Hepatocyte (in vitro differentiated cells): ENCODE results near the gene CPT2.
"Not testable (repeated sequence)": the region's sequence is repeated elsewhere in the genome, so short reads cannot be mapped to it uniquely, and the experiment has no call there.

Source experiments
- EZH2 ChIP-seq: fragments of 200-600 bp; sonication (generic); IDR thresholded peaks from 2 replicates; pipeline ENCODE4 v1.6.1; 2016; ENCODE audit warnings: antibody characterized with exemption, mild to moderate bottlenecking, borderline replicate concordance
- EZH2phosphoT487 ChIP-seq: fragments of 200-600 bp; sonication (generic); IDR thresholded peaks from one replicate; pipeline ENCODE4 v1.6.1; 2018; ENCODE audit warnings: antibody characterized with exemption, mild to moderate bottlenecking, low read depth, moderate library complexity; ENCODE audit not compliant: unreplicated experiment, severe bottlenecking
- TF ChIP-seq, protein P1 (sequence below): fragments of 200-600 bp; sonication (generic); IDR thresholded peaks from 2 replicates; pipeline ENCODE4 v1.5.1; 2016; ENCODE audit warnings: antibody characterized with exemption, mild to moderate bottlenecking; ENCODE audit not compliant: poor library complexity

DNA sequence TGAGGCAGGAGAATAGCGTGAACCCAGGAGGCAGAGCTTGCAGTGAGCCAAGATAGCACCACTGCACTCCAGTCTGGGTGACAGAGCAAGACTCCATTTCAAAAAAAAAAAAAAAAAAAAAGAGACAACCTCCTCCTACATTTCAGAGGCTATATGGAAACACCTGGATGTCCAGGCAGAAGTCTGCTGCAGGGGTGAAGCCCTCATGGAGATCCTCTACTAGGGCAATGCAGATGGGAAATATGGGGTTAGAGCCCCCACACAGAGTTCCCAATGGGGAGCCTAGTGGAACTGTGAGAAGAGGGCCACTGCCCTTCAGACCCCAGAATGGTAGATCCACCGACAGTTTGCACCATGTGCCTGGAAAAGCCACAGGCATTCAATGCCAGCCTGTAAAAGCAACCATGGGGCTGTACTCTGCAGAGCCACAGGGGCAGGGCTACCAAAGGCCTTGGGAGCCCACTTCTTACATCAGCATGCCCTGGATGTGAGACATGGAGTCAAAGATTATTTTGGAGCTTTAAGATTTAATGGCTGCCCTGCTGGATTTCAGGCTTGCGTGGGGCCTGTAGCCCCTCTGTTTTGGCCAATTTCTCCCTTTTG lies 9.6 kb downstream of the CPT2 start:
- TF ChIP-seq, protein P1, sequence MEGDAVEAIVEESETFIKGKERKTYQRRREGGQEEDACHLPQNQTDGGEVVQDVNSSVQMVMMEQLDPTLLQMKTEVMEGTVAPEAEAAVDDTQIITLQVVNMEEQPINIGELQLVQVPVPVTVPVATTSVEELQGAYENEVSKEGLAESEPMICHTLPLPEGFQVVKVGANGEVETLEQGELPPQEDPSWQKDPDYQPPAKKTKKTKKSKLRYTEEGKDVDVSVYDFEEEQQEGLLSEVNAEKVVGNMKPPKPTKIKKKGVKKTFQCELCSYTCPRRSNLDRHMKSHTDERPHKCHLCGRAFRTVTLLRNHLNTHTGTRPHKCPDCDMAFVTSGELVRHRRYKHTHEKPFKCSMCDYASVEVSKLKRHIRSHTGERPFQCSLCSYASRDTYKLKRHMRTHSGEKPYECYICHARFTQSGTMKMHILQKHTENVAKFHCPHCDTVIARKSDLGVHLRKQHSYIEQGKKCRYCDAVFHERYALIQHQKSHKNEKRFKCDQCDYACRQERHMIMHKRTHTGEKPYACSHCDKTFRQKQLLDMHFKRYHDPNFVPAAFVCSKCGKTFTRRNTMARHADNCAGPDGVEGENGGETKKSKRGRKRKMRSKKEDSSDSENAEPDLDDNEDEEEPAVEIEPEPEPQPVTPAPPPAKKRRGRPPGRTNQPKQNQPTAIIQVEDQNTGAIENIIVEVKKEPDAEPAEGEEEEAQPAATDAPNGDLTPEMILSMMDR = not testable (repeated sequence)
- TF ChIP-seq EZH2, EZH2phosphoT487: not testable (repeated sequence)
